ENCODE data around the gene FBXL14. TPM values are rescaled to one million over a fixed set of nuclear protein-coding genes. Genes with fewer than 3 reads are reported as not detected.

Gene FBXL14
- total RNA-seq, 1 experiment from 2014 or later: 19.4 TPM

DNA sequence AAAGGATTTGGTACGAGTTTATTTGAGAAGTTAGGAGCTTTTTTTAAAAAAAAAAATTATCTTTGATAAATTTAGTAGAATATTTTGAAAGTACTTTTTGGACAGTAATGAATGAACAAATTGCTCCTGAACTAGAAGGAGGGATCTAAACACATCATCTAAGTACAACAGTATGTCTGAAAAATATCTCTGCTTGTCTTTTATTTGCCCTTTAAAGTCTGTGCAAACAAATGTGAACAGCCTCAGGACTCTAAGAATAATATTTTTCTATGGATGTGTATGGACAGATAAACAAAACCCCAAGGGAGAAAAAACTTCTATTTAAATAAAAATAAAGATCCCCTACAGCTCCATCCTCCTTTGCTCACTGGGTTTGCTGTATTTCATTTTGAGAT, 19.5 kb downstream of the FBXL14 start:
- DNase-seq: no peak
- no TSS peak for BruUV-seq (replicated peaks)
- H3K9me3 Mint-ChIP-seq (ENCODE audit: low read depth, unreplicated experiment): no peaks in the 10 kb centered on the region
- CTCF ChIA-PET: interaction anchor here (1.0 to 1.7 kb wide), 2 partner anchors 13 to 482 kb away, joined by 3 to 5 read pairs; no protein-coding TSS in a partner anchor
- no peak overlapping the region for H3K4me3 Mint-ChIP-seq (ENCODE audit: low read depth, unreplicated experiment)
- H3K27me3 Mint-ChIP-seq (ENCODE audit: unreplicated experiment): peaks cover 39% of the 10 kb centered on the region
- H3K4me1 Mint-ChIP-seq (ENCODE audit: low read depth, unreplicated experiment): peaks cover 23% of the 10 kb centered on the region
- no peak overlapping the region for H3K27ac Mint-ChIP-seq (ENCODE audit: unreplicated experiment)
- intact Hi-C loops (cut with micrococcal nuclease; ENCODE audit: unreplicated experiment): loop anchor here (2.0 to 5.0 kb wide), 2 partner anchors 298 to 466 kb away; no protein-coding TSS in a partner anchor
- TF ChIP-seq, protein P1, sequence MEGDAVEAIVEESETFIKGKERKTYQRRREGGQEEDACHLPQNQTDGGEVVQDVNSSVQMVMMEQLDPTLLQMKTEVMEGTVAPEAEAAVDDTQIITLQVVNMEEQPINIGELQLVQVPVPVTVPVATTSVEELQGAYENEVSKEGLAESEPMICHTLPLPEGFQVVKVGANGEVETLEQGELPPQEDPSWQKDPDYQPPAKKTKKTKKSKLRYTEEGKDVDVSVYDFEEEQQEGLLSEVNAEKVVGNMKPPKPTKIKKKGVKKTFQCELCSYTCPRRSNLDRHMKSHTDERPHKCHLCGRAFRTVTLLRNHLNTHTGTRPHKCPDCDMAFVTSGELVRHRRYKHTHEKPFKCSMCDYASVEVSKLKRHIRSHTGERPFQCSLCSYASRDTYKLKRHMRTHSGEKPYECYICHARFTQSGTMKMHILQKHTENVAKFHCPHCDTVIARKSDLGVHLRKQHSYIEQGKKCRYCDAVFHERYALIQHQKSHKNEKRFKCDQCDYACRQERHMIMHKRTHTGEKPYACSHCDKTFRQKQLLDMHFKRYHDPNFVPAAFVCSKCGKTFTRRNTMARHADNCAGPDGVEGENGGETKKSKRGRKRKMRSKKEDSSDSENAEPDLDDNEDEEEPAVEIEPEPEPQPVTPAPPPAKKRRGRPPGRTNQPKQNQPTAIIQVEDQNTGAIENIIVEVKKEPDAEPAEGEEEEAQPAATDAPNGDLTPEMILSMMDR (IDR thresholded peaks at IDR 0.05; ENCODE audit: unreplicated experiment): no peak
- H3K36me3 Mint-ChIP-seq (ENCODE audit: insufficient read depth, unreplicated experiment): no peaks in the 10 kb centered on the region

DNA sequence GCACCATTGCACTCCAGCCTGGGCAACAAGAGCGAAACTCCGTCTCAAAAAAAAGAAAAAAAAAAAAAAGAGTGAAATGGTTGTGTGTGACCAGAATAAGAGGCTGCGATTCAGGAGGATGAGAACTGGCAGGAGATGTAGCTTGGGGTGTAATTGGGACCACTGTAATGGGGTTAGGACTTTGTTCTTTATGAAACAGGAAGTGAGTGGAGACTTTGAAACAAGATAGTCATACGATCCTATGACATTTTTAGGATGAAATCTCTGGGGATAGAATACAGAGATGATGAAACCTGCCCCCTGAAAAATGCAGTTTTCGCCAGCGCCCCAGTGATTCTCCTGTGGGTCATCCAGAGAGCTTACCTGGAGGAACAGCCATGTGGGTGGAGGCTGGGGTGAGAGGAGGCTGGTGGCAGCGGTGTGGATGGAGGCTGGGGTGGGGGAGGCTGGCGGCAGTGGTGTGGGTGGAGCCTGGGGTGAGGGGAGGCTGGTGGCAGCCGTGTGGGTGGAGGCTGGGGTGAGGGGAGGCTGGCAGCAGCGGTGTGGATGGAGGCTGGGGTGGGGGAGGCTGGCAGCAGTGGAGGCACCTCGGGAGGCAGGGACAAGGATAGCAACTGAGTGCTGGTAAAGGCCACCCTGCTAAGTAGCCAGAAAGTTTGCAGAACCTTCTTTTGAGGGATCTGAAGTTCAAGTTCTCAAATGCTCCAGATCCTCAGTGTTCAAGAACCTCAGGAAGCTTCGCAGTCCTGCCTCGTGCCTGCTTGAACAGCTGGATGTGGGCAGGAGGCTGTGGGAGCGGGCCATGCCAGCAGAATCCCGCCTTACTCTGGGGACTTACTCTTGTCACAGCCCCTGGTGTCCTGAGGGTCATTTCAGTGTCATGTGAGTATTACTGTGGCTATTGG, 20.2 kb downstream of the FBXL14 start:
- intact Hi-C loops (cut with micrococcal nuclease; ENCODE audit: unreplicated experiment): loop anchor here (2.0 kb wide), 1 partner anchor 465 kb away; no protein-coding TSS in a partner anchor
- Mint-ChIP-seq H3K27ac (ENCODE audit: unreplicated experiment) (peak overlapping the region; percentile 44), H3K9me3 (ENCODE audit: low read depth, unreplicated experiment) (no peaks in the 10 kb centered on the region), H3K27me3 (ENCODE audit: unreplicated experiment) (peaks cover 46% of the 10 kb centered on the region), H3K4me3 (ENCODE audit: low read depth, unreplicated experiment) (no peak overlapping the region), H3K36me3 (ENCODE audit: insufficient read depth, unreplicated experiment) (no peaks in the 10 kb centered on the region), H3K4me1 (ENCODE audit: low read depth, unreplicated experiment) (peaks cover 23% of the 10 kb centered on the region)
- TF ChIP-seq, protein P1 (IDR thresholded peaks at IDR 0.05; ENCODE audit: unreplicated experiment): no peak
- CTCF ChIA-PET: interaction anchor here (1.7 kb wide), 1 partner anchor 481 kb away, joined by 5 read pairs; no protein-coding TSS in a partner anchor
- no TSS peak for BruUV-seq (replicated peaks)
- DNase-seq: no peak

DNA sequence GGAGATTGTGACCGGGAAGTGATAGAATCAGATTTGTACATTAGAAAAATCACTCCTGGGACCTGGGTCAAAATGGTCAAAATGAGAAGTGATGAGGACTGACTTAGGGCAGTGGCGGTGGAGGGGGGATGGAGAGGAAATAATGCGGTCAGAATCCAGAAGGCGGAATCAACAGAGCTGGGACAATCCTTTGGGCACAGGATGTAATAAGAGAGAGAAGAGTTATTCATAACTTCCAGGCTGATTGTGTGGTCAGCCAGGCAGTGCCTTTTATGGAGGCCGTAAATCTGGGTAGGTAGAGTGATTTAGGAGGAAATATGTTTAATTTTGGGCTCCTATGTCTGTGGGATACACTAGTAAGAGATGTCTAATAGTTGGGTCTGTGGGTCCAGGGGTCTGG, 21.6 kb downstream of the FBXL14 start:
- no peak for DNase-seq
- intact Hi-C loops (cut with micrococcal nuclease; ENCODE audit: unreplicated experiment): no loop called here
- H3K4me3 Mint-ChIP-seq (ENCODE audit: low read depth, unreplicated experiment): no peak overlapping the region
- peaks cover 61% of the 10 kb centered on the region for H3K27me3 Mint-ChIP-seq (ENCODE audit: unreplicated experiment)
- TF ChIP-seq, protein P1 (IDR thresholded peaks at IDR 0.05; ENCODE audit: unreplicated experiment): no peak
- H3K36me3 Mint-ChIP-seq (ENCODE audit: insufficient read depth, unreplicated experiment): no peaks in the 10 kb centered on the region
- CTCF ChIA-PET: interaction anchor here (0.5 kb wide), 1 partner anchor 477 kb away, joined by 3 read pairs; no protein-coding TSS in a partner anchor
- no TSS peak for BruUV-seq (replicated peaks)
- H3K9me3 Mint-ChIP-seq (ENCODE audit: low read depth, unreplicated experiment): no peaks in the 10 kb centered on the region
- no peak overlapping the region for H3K27ac Mint-ChIP-seq (ENCODE audit: unreplicated experiment)
- peaks cover 23% of the 10 kb centered on the region for H3K4me1 Mint-ChIP-seq (ENCODE audit: low read depth, unreplicated experiment)

DNA sequence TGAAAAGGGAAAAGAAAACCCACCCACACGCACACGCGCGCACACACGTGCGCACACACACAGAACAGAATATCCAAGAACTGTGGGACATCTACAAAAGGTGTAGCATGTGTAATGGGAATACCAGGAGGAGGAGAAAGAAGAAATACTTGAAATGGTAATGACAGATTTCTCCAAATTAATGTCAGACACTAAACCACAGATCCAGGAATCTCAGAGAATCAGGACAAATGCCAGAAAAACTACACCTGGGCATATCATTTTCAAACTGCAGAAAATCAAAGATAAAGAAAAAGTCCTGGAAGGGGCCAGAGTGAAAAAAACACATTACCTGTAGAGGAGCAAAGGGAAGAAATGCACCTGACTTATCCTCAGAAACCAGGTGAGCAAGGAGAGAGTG, 26.5 kb downstream of the FBXL14 start:
- Mint-ChIP-seq H3K36me3 (ENCODE audit: insufficient read depth, unreplicated experiment) (no peaks in the 10 kb centered on the region), H3K9me3 (ENCODE audit: low read depth, unreplicated experiment) (no peaks in the 10 kb centered on the region), H3K4me3 (ENCODE audit: low read depth, unreplicated experiment) (no peak overlapping the region), H3K4me1 (ENCODE audit: low read depth, unreplicated experiment) (no peaks in the 10 kb centered on the region), H3K27ac (ENCODE audit: unreplicated experiment) (no peak overlapping the region), H3K27me3 (ENCODE audit: unreplicated experiment) (peaks cover 58% of the 10 kb centered on the region)
- no TSS peak for BruUV-seq (replicated peaks)
- intact Hi-C loops (cut with micrococcal nuclease; ENCODE audit: unreplicated experiment): no loop called here
- CTCF ChIA-PET: no interaction called here
- no peak for DNase-seq
- TF ChIP-seq, protein P1 (IDR thresholded peaks at IDR 0.05; ENCODE audit: unreplicated experiment): no peak
